Activated T-cell treated with anti-CD3 and anti-CD28 coated beads for 1 hour (primary cell): ENCODE measurements around the gene INHBC.
"Not testable (repeated sequence)": the region's sequence is repeated elsewhere in the genome, so short reads cannot be mapped to it uniquely, and the experiment has no call there.

Experiments used
- DNase-seq: peaks from one replicate; pipeline ENCODE4 v3.0.0-alpha.2; 2020; ENCODE audit warnings: low read depth

The INHBC gene

DNA sequence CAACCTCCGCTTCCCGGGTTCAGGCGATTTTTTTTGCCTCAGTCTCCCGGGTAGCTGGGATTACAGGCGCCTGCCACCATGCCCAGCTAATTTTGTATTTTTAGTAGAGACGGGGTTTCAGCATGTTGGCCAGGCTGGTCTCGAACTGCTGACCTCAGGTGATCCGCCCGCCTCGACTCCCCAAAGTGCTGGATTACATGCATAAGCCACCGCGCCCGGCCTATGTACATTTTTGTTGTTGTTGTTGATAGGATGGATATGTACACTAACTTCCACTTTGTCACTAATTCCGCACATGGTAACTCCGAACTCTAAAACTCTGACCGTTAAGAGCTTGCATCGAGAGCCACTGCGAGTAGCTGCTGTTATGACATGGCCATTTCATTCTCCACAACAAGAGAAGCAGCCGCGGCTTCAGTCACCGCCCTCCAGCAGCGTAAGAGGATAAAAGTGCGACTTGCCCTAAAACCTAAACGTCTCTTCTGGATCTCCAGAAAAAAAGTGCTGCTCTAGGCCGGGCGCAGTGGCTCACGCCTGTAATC, 52.5 kb downstream of the INHBC start:
- no peak for DNase-seq

DNA sequence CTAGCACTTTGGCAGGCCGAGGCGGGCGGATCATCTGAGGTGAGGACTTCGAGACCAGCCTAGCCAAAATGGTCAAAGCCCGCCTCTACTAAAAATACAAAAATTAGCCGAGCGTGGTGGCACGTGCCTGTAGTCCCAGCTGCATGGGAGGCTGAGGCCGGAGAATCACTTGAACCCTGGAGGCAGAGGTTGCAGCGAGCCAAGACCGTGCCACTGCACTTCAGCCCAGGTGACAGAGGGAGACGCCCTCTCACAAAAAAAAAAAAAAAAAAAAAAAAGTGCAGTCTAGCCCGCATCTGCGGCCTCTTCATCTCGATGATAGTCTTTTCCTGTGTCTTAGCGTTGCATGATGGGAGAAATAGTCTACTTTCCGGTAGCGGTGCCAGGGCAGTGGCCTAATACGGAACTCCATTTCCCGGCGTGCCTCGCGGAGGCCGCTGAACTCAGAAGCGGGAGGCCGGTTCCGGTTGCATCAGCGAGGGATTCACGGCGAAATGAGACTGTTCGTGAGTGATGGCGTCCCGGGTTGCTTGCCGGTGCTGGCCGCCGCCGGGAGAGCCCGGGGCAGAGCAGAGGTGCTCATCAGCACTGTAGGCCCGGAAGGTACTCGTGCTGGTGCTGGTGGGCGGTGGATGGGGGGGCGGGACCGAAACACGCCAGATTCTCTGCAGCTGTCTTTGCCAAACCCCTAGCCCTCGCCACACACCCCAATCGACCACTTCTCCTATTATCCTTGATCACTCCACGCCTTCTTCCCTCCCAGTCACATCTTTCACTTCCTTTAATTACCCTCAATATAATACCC, 53.2 kb downstream of the INHBC start, which contains the start of gene MARS1:
Gene MARS1 (plus strand): TSS at position 472 of the 805 bp plus-strand sequence. CDS start 23 bp downstream, at position 495.
- peak; percentile 80 for DNase-seq

DNA sequence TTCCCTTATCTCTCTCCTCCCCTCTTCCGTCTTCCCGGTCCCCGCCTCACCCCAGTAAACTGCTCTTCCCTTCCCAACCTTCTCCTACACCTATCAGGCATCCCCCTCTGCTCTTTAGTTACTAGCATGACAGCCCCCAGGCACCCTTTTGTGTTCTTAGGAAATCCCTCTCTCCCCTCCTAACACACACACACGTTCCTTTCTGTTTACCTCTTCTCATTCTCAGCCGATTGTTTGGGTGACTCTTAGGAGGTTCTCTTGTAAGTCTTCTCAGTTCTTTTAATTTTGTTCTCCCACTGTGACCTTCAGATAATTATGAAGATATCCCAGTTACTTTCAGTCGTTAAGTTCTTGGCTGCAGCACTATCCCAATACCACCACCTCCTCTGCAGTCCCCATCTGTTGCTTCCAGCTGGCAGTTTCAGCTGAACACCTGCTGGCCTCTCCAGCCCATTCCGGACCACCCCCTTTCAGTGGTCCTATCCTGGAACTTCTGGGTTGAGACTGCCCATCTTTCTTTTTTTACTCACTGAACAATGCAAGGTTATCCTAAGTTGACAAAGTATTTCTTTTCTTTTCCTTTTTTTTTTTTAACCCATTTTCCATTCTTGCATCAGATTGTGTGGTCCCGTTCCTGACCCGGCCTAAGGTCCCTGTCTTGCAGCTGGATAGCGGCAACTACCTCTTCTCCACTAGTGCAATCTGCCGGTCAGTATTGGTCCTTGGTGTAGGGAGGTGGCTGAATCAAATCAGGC, 54.0 kb downstream of the INHBC start:
- DNase-seq: no peak

GRCh38 chr12:57489157-57489641, 54.6 kb downstream of the INHBC start:
- no peak for DNase-seq

DNA sequence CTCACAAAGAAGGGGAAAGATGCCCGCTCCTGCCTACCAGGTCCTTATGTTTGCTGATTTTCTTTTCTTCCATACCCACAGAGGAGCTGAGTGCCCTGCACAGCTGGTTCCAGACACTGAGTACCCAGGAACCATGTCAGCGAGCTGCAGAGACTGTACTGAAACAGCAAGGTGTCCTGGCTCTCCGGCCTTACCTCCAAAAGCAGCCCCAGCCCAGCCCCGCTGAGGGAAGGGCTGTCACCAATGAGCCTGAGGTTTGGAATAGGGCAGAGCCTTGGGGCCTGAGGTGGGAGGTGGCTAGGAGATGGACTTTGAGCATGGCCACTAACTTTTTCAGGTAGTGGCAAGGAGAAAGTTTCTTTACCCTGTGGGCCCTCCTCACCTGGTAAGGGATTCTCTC, 55.5 kb downstream of the INHBC start:
- DNase-seq: no peak

DNA sequence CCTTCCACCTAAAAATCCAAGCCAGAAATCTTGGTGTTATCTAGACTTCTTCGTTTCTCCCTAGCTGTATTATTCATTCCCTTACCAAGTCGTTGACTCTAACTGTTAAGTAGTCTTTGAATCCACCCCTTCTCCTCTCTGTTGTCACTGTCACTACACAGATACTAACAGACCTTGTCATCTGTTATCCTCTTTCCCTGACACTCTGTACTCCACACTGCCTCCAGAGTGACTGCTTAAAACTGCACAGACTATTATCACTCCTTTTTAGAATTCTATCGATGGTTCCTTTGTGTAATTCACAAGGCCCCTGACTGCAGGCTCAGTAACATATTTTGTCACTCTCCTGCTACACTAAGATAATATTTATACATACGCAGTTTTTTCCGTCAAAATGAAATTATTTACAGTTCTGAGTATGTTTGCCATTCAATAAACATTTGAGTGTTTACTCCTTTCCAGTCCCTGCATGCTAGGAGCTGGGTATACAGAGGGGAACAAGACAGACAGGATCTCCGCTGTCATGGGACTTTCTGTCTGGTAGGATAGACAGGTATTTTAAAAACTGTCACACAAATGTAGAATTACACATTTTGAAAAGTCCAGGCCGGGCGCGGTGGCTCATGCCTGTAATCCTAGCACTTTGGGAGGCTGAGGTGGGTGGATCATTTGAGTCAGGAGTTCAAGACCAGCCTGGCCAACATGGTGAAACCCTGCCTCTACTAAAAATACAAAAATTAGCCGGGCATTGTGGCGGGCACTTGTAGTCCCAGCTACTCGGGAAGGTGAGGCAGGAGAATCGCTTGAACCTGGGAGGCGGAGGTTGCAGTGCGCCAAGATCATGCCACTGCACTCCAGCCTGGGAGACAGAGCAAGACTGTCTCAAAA, 57.1 kb downstream of the INHBC start:
- DNase-seq: no peak

- DNase-seq: not testable (repeated sequence)
These were observed 60.6 kb downstream of the INHBC start for GRCh38 chr12:57495051-57495701.

DNA sequence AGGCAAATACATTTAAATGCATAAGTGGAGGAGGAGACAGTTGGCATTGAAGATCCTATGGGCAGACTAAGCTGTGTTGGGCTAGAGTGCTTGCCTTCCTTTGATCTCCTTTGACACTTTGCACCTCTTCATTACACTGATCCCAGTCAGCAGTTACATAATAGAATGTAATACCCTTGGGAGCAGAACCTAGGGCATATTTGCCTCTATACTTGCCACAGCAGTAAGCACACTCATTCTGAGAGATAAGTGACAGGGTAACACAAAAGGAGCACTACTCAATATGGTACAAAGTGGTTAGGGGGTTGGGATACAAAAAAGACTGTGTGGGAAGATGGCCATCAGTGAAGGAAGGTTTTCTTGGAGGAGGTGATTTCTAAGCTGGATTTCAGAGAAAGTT, 62.2 kb downstream of the INHBC start:
- no peak for DNase-seq

GRCh38 chr12:57497223-57498131, 62.9 kb downstream of the INHBC start:
- no peak for DNase-seq

GRCh38 chr12:57498132-57498502, 63.5 kb downstream of the INHBC start:
- no peak for DNase-seq

GRCh38 chr12:57498571-57498970, 64.0 kb downstream of the INHBC start:
- DNase-seq: no peak

DNA sequence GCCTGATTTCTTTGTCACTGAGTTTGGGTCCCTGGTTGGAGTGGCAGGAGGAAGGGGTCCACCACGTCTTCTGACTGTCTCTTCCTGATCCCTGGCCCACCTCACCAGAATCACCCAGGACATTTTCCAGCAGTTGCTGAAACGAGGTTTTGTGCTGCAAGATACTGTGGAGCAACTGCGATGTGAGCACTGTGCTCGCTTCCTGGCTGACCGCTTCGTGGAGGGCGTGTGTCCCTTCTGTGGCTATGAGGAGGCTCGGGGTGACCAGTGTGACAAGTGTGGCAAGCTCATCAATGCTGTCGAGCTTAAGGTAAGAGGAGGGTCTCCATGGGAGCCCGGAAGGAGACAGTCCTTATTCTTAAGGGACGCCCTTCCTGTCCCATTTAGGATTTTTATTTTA, 65.6 kb downstream of the INHBC start:
- no peak for DNase-seq
